Glutamatergic neuron (in vitro differentiated cells): Measurements from ENCODE around the gene CDH4. TPM values are rescaled to one million over a fixed set of nuclear protein-coding genes. Genes with fewer than 3 reads are reported as not detected.

Experiments used
- DNase-seq: peaks from one replicate; pipeline ENCODE4 v3.0.0; 2022
- H3K27ac Mint-ChIP-seq: one replicate; pipeline ENCODE4 v1.8.0; 2020; ENCODE audit warnings: mild to moderate bottlenecking, mixed read lengths, inconsistent platforms; ENCODE audit not compliant: unreplicated experiment
- H3K27me3 Mint-ChIP-seq: one replicate; pipeline ENCODE4 v1.8.0; 2020; ENCODE audit warnings: mild to moderate bottlenecking, moderate library complexity, mixed read lengths, inconsistent platforms; ENCODE audit not compliant: unreplicated experiment
- H3K36me3 Mint-ChIP-seq: one replicate; pipeline ENCODE4 v1.8.0; 2020; ENCODE audit warnings: mild to moderate bottlenecking, mixed read lengths, inconsistent platforms; ENCODE audit not compliant: unreplicated experiment
- H3K4me1 Mint-ChIP-seq: one replicate; pipeline ENCODE4 v1.8.0; 2020; ENCODE audit warnings: mild to moderate bottlenecking, low read depth, mixed read lengths, inconsistent platforms; ENCODE audit not compliant: unreplicated experiment
- H3K4me3 Mint-ChIP-seq: one replicate; pipeline ENCODE4 v1.8.0; 2020; ENCODE audit warnings: mild to moderate bottlenecking, mixed read lengths, inconsistent platforms; ENCODE audit not compliant: unreplicated experiment
- H3K9me3 Mint-ChIP-seq: one replicate; pipeline ENCODE4 v1.8.0; 2020; ENCODE audit warnings: mild to moderate bottlenecking, moderate library complexity, mixed read lengths, inconsistent platforms; ENCODE audit not compliant: unreplicated experiment
- total RNA-seq: library from RNA; stranded (reverse); fragmentation: NEBNext Ultra II Directional; extraction: Animal tissue kit (Norgen Biotek cat#: 25700); gene quantifications from one replicate; pipeline ENCODE4 v1.2.1, GENCODE V29; 2021; ENCODE audit not compliant: unreplicated experiment
- TF ChIP-seq, protein P1 (sequence below): fragments of 200-600 bp; sonication (generic); IDR thresholded peaks from one replicate; pipeline ENCODE4 v1.5.0; 2021; ENCODE audit not compliant: partially characterized antibody, unreplicated experiment

The CDH4 gene
- total RNA-seq, 1 donor from 2014 or later, result 1.2 TPM

- Mint-ChIP-seq H3K36me3 (no peaks in the 10 kb centered on the region), H3K9me3 (no peaks in the 10 kb centered on the region), H3K4me1 (no peaks in the 10 kb centered on the region), H3K27me3 (no peaks in the 10 kb centered on the region), H3K27ac (no peak overlapping the region), H3K4me3 (no peak overlapping the region)
- DNase-seq, result no peak
- TF ChIP-seq, protein P1, sequence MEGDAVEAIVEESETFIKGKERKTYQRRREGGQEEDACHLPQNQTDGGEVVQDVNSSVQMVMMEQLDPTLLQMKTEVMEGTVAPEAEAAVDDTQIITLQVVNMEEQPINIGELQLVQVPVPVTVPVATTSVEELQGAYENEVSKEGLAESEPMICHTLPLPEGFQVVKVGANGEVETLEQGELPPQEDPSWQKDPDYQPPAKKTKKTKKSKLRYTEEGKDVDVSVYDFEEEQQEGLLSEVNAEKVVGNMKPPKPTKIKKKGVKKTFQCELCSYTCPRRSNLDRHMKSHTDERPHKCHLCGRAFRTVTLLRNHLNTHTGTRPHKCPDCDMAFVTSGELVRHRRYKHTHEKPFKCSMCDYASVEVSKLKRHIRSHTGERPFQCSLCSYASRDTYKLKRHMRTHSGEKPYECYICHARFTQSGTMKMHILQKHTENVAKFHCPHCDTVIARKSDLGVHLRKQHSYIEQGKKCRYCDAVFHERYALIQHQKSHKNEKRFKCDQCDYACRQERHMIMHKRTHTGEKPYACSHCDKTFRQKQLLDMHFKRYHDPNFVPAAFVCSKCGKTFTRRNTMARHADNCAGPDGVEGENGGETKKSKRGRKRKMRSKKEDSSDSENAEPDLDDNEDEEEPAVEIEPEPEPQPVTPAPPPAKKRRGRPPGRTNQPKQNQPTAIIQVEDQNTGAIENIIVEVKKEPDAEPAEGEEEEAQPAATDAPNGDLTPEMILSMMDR, result no peak
Observed at GRCh38 chr20:61493798-61494305, 241.8 kb downstream of the CDH4 start.

DNA sequence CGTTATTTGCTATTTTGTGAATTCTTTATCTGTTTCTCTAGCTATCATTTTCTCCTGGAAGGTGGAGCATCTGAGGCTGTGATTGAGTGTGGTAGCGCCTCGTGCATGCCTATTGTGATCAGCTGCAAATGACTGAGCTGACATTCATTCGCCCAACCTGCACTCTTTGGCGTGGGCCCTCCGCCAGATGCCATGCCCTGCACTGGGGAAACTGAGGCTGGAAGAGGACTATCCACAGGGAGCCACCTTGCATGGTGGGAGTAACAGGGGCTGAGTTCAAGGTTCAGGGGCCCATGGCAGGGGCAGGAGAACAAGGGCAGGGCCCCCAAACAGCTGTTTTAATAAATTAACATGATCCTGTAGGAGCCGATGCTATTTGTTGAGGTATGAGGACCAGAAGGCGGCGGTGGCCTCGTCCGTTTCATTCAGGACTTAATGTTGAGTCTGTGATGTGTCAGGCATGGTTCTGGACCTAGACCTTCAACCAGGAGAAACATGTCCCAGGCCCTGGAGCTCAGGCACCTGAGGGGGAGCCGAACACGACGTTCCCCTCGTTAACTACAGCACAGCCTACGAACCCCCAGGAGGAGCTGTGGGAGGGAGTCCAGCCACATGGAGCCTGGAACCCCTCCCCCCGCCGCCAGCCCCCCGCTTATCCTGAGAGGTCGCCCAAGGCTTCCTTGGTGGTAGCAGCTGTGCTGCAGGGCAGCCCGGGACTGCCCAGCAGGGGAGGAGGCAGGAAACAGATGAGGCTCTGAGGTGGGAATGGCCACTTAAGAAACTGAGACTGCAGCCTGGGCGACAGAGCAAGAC, 242.9 kb downstream of the CDH4 start:
- Mint-ChIP-seq H3K4me1 (no peaks in the 10 kb centered on the region), H3K4me3 (no peak overlapping the region), H3K27me3 (no peaks in the 10 kb centered on the region), H3K9me3 (no peaks in the 10 kb centered on the region), H3K36me3 (no peaks in the 10 kb centered on the region), H3K27ac (no peak overlapping the region)
- no peak for DNase-seq
- TF ChIP-seq, protein P1, result no peak

- no peaks in the 10 kb centered on the region for H3K27me3 Mint-ChIP-seq
- H3K9me3 Mint-ChIP-seq, result no peaks in the 10 kb centered on the region
Observed at GRCh38 chr20:61497029-61497627, 245.1 kb downstream of the CDH4 start.

GRCh38 chr20:61499859-61500554, 247.9 kb downstream of the CDH4 start:
- peaks cover 8% of the 10 kb centered on the region for H3K36me3 Mint-ChIP-seq
- no peak overlapping the region for H3K4me3 Mint-ChIP-seq
- H3K27ac Mint-ChIP-seq, result no peak overlapping the region
- TF ChIP-seq, protein P1, result no peak
- no peaks in the 10 kb centered on the region for H3K4me1 Mint-ChIP-seq
- no peaks in the 10 kb centered on the region for H3K27me3 Mint-ChIP-seq
- no peak for DNase-seq
- peaks cover 2% of the 10 kb centered on the region for H3K9me3 Mint-ChIP-seq

More at GRCh38 chr20:61497029-61497627, 245.1 kb downstream of the CDH4 start:
- H3K27ac Mint-ChIP-seq, result no peak overlapping the region
- peaks cover 3% of the 10 kb centered on the region for H3K36me3 Mint-ChIP-seq
- no peak overlapping the region for H3K4me3 Mint-ChIP-seq
- H3K4me1 Mint-ChIP-seq, result no peaks in the 10 kb centered on the region
- DNase-seq, result no peak
- TF ChIP-seq, protein P1, result no peak
